CD4-positive, alpha-beta T cell treated with Interleukin-1 beta for 1 hour (primary cell): ENCODE measurements around the gene ABCC4.

Source experiments
- DNase-seq, 2 donors: peaks; one replicate each; pipeline ENCODE4 v3.0.0-alpha.2; 2020 to 2022

ABCC4 gene

DNA sequence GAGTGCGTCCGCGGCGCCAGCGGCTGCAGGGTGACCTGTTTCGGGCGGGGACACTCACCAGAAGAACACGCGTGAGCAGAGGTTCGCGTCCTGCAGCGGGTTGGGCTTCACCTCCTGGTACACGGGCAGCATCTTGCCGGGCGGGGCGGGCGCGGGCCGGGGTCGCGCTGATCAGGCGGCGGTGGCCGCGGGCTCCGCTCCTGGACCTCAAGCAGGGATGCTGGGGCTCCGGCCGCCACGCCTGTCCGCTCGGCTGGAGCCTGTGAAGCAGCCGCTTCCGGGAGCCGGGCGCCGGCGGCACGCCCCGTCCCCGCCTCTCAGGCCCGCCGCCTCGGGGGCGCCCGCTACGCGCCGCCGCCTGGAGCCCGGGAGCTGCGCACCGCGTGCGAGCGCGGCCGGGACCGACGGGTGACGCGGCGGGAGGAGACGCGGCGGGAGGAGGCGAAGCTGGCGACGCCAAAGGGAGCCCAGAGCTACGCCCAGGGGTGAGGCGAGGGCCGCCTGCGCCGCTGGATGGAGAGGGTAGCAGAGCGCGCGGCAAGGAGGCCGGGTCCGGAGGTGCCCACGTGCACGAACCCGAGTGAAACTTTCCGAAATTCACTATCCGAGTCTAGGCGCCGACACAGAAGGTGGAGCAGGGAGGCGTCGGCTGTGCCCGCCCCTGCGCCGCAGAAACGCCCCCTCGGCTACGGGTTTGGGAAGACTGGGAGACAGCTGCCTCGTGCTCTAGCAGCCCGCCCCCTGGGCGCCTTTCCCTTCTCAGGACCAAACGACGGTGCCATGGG lies at the start of gene ABCC4:
TSS of gene ABCC4 (minus strand) at position 269 of the 785 bp plus-strand sequence. CDS start at position 132, 137 bp downstream.
- peak; percentile 45 to 51 for DNase-seq

GRCh38 chr13:95349267-95349666 lies 48.0 kb upstream of the ABCC4 start:
- DNase-seq: no peak

GRCh38 chr13:95343944-95344343 lies 42.7 kb upstream of the ABCC4 start:
- no peak for DNase-seq

GRCh38 chr13:95341441-95341840 lies 40.2 kb upstream of the ABCC4 start:
- no peak for DNase-seq

DNA sequence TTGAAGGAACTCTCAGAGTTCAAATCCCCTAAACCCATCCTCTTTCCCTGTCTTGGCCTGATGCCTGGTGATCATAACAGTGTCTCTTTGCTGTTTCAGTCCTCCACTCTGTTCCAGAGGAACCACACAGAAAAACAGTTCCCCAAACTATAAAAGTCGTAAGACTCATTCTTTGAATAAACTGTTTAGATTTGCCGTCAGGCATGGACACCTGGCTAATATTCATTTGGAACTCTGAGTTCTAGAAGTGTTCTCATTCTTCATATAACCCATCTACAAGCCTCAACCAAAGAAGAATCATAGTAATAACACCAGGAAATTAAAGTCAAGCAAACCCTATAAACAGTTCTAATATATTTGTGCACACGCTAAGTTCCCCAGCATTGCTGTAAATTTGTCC lies 37.7 kb upstream of the ABCC4 start:
- DNase-seq: no peak

- DNase-seq: no peak
Measured at GRCh38 chr13:95337597-95337996, 36.3 kb upstream of the ABCC4 start.

DNA sequence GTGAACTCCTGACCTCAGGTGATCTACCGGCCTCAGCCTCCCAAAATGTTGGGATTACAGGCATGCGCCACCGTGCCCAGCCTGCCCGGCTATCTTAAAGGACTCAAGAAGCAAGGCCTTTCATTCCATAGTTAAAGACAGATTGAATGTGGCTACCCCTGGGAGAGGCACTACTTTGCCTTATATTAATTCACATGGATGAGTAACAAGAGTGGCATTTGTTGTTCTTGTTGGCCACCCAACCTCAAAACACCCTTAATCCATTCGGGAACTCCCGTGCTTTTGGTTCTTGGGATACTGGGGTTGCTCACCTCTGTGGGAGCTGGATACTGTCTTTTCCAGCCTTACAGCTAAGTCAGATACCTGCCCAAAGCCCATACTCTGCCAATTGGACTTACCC lies 34.4 kb upstream of the ABCC4 start:
- DNase-seq: no peak

DNA sequence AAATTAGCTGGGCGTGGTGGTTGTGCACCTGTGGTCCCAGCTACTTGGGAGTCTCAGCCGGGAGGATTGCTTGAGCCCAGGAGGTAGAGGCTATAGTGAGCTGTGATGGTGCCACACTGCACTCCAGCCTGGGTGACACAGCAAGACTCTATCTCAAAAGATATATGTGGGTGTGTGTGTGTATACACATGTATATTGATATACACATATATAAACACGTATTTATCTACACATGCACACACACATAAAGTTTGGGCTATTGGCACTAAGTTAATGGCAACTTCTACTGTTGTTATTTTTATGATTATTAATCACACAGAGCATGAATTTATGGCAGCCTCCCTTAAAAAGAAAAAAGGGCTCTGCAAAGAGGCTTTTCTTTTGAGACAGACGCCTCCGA lies 27.1 kb upstream of the ABCC4 start:
- DNase-seq: no peak

DNA sequence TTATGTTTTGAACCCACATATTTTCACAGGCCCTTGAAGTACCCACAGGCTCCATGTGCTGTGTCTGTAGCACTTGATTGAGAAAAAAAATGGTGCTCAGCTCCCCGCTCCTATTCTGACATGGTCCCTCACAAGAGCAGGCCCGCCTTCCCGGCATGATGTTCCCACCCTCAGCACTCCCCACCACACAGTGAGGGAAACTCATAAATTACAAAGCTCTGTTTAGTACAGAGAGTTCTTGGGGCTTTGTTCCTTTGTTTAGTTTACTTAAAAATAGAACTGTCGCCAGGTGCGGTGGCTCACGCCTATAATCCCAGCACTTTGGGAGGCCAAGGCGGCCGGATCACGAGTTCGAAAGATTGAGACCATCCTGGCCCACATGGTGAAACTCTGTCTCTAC lies 25.9 kb upstream of the ABCC4 start:
- no peak for DNase-seq

DNA sequence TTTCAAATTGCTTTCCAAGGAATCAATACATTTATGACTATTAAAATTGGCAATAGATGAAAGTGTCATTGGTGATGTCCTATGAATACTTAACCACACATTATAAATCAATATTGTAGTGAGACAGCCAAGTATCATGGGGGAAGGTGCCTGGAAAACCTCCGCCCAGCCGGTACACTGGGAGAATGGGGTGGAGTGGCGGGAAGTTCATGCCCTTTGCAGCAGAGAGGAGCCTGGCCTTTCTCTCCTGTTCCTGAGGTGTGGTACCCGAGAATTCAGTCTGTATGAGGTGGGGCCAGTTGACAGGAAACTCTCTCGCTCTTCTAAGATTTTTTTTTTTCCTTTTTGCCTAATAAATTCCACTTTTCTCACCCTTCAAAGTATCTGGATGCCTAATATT lies 25.4 kb upstream of the ABCC4 start:
- DNase-seq: no peak

- DNase-seq: no peak
Measured at GRCh38 chr13:95325485-95325884, 24.2 kb upstream of the ABCC4 start.

DNA sequence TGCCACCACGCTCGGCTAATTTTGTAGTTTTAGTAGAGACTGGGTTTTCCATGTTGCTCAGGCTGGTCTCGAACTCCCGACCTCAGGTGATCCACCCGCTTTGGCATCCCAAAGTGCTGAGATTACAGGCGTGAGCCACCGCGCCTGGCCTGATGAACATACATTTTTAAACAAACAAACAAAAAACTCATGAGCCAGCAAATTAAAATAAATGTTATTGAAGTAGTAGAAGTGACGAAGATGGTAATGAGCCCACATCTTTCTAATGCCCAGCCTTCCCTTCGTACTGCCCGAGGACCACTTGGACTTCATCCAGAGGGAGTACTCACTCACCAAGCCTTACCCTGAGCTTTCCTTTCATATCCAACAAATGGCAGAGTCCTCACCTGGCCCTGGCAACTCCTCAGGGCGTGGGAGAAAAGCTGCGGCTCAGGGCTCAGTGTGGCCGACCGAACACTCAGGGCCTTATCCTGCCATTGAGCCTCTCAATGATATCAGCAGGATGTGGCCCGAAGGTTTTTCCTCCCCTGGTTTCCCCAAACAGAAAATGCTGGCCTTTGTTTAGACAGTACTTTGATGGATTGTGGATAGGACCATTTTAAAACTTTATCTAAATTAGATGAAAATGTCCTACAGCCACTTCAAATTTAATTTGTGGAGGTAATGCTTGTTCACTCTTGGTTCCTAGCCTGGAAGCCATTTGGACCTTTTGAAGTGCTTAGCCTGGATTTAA lies 22.8 kb upstream of the ABCC4 start:
- no peak for DNase-seq

DNA sequence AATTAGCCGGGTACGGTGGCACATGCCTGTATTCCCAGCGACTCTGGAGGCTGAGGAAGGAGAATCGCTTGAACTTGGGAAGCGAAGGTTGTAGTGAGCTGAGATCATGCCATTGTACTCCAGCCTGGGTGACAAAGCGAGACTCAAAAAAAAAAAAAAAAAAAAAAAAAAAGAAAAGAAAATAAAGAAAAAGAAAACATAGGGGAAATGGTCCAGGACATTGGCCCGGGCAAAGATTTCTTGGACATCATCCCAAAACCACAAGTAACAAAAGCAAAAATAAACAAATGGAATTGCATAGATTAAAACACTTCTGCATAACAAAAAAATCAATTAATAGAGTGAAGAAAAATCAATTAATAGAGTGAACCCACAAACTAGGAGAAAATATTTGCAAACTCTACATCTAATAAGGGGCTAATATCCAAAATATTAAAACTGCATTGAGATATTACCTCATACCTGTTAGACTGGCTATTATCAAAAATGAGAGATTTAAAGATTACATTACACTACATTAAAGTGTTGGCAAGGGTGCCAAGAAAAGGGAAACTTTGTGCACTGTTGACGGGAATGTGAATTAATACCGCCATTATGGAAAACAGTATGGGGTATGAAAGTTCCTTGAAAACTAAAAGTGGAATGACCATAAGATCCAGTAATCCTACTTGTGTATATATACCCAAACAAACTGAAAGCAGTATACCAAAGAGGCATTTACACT lies 18.5 kb upstream of the ABCC4 start:
- no peak for DNase-seq

GRCh38 chr13:95317039-95317989 lies 16.1 kb upstream of the ABCC4 start:
- no peak for DNase-seq

DNA sequence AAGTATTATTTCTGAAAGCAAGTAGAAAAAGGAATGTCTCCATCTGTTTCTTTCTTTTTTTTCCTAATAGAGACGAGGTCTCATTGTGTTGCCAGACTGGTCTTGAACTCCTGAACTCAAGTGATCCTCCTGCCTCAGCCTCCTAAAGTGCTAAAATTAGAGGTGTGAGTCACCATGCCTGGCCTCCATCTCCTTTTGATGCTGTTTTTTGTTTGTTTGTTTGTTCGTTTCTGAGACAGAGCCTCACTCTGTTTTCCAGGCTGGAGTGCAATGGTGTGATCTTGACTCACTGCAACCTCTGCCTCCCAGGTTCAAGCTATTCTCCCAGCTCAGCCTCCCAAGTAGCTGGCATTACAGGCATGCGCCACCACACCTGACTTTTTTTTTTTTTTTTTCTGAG lies 14.5 kb upstream of the ABCC4 start:
- DNase-seq: no peak

- DNase-seq: no peak
Measured at GRCh38 chr13:95307507-95307906, 6.3 kb upstream of the ABCC4 start.

- no peak for DNase-seq
Measured at GRCh38 chr13:95304453-95304852, 3.2 kb upstream of the ABCC4 start.

DNA sequence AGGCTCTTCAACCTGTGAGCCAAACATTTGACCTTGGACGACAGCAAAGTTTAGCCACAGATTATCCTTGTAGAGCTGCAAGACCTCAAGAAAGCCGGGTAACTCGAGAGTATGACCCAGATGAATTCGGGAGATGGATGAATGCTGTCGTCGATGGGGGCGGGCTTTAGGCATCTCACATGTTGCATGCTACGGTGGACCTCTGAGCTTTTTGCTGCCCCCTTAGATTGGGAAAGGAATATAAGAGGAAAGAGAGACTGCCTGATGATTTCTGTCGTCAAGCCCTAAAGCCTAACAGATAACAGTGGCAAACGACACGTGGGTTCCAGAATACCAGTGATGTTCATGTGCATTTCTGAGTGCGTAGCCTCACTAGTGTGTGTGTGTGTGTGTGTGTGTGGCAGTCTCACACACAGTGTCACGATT lies 730 bp upstream of the ABCC4 start:
- no peak for DNase-seq

DNA sequence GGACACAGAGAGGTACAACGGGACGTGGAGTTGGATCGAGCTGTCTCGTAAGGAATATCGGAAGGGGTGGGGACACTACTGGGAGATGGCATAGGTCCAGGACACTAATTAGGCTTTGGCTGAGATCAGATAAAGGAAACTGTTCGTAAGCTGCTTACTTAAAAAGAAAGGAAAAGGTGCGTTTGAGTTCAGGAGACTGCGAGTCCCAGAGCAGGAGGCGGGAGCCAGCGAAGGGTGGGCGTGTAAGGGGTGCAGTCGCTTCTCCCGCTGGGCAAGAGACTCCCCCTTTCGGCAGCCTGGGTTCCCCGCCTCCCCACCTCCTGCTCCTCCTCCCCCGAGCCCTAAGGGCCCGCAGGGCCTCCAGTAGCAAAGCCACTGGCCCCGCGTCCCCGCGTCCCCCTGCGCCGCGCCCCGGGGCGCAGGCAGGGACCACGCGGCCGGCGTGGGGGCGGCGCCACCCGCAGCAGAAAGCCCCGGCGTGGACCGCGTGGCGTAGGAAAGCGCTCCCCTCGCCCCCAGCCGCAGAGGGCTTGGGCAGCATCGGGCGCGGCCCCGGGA lies 547 bp downstream of the ABCC4 start:
- DNase-seq: peak; percentile 25 to 27

DNA sequence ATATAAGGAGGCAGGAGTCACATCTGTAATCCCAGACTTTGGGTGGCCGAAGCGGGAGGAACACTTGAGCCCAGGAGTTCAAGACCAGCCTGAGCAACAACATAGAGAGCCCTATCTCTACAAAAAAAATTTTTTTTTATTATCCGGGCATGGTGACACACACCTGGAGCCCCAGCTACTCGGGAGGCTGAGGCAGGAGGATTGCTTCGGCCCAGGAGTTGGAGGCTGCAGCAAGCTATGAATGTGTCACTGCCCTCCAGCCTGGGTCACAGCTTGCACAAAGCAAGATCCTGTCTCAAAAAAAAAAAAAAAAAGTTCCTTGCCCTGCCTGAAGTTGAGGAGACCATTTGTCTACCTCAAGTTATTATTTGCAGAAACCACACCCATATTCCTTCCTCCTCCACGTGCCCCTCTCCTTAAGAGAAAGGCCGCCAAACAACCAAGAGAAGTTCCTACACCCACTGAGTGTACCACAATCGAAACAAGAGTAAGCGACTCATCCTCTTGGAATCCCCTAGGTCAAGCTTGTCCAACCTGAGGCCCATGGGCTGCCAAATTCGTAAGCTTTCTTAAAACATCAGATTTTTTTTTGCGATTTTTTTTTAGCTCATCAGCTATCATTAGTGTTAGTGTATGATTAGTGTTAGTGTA lies 2.2 kb downstream of the ABCC4 start:
- no peak for DNase-seq

GRCh38 chr13:95298169-95298965 lies 2.9 kb downstream of the ABCC4 start:
- DNase-seq: no peak
